ENCODE measurements around the gene ERBB2.
"Not testable (repeated sequence)": the region's sequence is repeated elsewhere in the genome, so short reads cannot be mapped to it uniquely, and the experiment has no call there.

Gene ERBB2

DNA sequence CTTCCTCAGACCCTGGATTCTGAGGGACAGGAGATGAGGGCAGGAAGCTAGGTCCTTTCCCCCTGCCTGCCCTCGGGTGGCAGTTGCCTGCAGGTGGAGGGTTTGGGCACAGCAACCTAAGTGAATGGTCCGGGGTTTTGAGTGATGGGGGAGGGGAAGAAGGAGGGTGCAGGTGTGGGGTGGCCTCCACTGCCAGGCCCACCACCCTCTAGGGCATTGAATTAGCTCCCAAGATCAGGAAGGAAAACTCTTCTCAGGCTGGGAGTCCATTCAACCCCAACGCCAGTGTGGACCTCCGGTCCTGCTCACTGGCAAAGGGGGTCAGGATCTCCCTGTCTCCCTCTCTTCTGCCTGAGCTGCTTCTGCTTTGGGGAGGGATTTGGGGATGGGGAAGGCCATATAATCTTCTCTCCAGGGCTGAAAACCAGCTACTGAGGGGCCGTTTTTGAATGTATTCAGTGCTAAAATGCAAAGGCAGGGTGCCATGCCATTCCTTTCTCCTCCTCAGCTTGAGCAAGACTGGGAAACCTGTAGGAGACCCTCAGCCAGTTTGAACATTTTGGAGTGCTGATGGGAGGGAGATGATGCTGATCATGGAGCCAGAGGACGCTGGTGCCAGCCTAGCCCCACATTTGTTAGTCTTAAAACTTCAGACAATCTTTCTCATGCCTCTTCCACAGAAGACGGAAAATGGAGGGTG is 56.7 kb downstream of the ERBB2 start:
- H3K4me3 ChIP-seq (ENCODE audit: low read length), result no peak overlapping the region
- no peak for DNase-seq (ENCODE audit: low read depth)
- TF ChIP-seq, protein P1, sequence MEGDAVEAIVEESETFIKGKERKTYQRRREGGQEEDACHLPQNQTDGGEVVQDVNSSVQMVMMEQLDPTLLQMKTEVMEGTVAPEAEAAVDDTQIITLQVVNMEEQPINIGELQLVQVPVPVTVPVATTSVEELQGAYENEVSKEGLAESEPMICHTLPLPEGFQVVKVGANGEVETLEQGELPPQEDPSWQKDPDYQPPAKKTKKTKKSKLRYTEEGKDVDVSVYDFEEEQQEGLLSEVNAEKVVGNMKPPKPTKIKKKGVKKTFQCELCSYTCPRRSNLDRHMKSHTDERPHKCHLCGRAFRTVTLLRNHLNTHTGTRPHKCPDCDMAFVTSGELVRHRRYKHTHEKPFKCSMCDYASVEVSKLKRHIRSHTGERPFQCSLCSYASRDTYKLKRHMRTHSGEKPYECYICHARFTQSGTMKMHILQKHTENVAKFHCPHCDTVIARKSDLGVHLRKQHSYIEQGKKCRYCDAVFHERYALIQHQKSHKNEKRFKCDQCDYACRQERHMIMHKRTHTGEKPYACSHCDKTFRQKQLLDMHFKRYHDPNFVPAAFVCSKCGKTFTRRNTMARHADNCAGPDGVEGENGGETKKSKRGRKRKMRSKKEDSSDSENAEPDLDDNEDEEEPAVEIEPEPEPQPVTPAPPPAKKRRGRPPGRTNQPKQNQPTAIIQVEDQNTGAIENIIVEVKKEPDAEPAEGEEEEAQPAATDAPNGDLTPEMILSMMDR (conservative IDR thresholded peaks at IDR 0.05; ENCODE audit: low read depth, low read length), result no peak

DNA sequence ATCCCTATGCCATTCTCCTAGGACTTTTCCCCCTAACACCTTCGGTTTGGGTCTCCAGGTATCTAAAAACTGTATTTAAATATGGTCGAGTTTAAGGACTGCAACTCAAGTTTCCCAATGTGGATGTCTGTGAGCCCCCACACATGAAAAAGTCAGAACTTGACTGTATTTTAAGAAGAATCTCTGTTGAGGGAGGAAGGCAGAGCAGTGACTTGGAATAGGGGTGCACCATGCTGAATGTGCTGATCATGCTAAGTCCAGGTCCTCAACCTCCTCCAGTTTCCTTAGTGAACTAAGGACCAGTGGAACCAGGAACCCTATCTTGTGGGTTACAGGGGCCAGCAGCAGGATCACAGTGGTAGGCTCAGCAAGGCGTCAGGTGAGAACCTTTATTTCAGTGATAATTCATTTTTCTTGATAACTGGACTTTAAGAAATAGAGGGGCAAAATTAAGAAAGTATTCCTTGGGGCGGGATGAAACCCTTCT is 57.4 kb downstream of the ERBB2 start:
- H3K4me3 ChIP-seq (ENCODE audit: low read length), result no peak overlapping the region
- DNase-seq (ENCODE audit: low read depth), result no peak
- TF ChIP-seq, protein P1 (conservative IDR thresholded peaks at IDR 0.05; ENCODE audit: low read depth, low read length), result no peak

- no peak overlapping the region for H3K4me3 ChIP-seq (ENCODE audit: low read length)
- no peak for DNase-seq (ENCODE audit: low read depth)
- TF ChIP-seq, protein P1 (conservative IDR thresholded peaks at IDR 0.05; ENCODE audit: low read depth, low read length), result no peak
Measured at GRCh38 chr17:39757931-39758873, 58.3 kb downstream of the ERBB2 start.

DNA sequence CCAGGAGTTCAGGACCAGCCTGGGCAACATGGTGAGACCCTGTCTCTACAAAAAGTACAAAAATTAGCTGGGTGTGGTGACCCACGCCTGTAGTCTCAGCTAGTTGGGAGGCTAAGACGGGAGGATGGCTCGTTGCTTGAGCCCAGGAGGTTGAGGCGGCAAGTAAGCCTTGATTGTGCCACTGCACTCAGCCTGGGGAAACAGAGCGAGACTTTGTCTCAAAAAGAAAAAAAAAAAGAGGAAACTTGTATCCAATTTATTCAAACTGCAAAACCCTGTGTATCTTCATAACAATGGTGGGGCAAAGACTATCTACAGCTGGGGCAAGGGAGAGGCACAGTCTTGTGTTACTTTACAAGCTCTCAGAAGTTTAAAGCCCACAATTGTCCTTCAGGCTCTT is 59.3 kb downstream of the ERBB2 start:
- TF ChIP-seq, protein P1 (conservative IDR thresholded peaks at IDR 0.05; ENCODE audit: low read depth, low read length), result no peak
- no peak for DNase-seq (ENCODE audit: low read depth)

GRCh38 chr17:39761861-39762496 is 62.1 kb downstream of the ERBB2 start:
- no peak for DNase-seq (ENCODE audit: low read depth)
- TF ChIP-seq, protein P1 (conservative IDR thresholded peaks at IDR 0.05; ENCODE audit: low read depth, low read length), result no peak
- H3K4me3 ChIP-seq (ENCODE audit: low read length), result no peak overlapping the region

More for the DNA sequence above, 59.3 kb downstream of the ERBB2 start:
- H3K4me3 ChIP-seq (ENCODE audit: low read length), result no peak overlapping the region

DNA sequence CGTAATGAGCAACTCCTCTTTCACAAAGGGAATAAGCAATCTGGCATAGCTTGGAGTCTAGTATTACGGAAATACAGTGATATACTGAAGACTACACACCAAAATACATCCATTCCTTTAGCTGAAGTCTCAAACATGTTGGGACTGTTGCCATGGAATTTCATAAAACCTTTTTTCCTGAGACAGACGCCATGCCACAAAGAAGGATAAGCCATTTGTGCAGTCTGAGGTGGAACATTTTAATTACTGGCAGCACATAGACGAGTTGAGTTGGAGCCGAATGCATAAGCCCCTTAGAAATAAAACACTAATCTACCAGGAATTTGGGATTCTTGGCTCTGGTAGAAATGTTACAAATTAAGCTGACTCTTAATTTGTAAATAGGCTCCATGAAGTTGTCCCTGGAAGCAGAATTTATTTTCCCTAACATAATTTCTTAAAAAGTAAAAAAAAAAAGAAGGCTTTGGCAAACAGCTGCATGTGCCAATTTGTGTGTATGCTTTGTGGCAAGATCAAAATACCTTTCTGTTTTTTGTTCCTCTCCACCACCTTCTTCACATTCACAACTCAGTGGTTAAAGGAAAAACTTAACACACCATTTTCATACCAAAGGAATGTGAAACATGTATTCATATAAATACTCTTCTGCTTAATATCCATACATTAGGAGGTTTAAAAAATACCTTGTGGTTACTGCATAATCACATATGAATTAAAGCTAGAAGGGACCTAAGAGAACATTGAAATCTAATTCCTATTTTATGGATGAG is 63.4 kb downstream of the ERBB2 start:
- DNase-seq (ENCODE audit: low read depth), result peak; percentile 97
- TF ChIP-seq, protein P1 (conservative IDR thresholded peaks at IDR 0.05; ENCODE audit: low read depth, low read length), result no peak
- H3K4me3 ChIP-seq (ENCODE audit: low read length), result no peak overlapping the region

DNA sequence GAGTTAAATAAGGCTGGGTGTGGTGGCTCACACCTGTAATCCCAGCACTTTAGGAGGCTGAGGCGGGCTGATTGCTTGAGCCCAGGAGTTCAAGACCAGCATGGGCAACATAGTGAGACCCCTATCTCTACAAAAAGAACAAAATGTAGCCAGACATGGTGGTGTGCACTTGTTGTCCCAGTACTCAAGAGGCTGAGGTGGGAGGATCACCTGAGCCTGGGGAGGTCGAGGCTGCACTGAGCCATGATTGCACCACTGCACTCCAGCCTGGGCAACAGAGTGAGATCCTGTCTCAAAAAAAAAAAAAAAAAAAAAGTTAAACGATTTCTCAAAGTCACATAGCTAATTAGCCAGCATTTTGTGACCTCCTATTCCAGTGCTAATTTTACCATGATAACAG is 64.3 kb downstream of the ERBB2 start:
- not testable (repeated sequence) for DNase-seq (ENCODE audit: low read depth)

More for the DNA sequence above, 64.3 kb downstream of the ERBB2 start:
- H3K4me3 ChIP-seq (ENCODE audit: low read length), result not testable (repeated sequence)

Data from retinal pigment epithelial cell (primary cell).